Stimulated activated CD4-positive, alpha-beta T cell treated with anti-CD3 and anti-CD28 coated beads, Interleukin-1b, Interleukin-23, amount 100 ng/mL, for 1 hour (primary cell): ENCODE results near the gene HEMGN.
"Not testable (repeated sequence)": the region's sequence is repeated elsewhere in the genome, so short reads cannot be mapped to it uniquely, and the experiment has no call there.

ENCODE experiments used
- DNase-seq, 2 donors: peaks; one replicate each; pipeline ENCODE4 v3.0.0-alpha.2; 2020; ENCODE audit warnings: low read depth in 2 of 2

Gene HEMGN

DNA sequence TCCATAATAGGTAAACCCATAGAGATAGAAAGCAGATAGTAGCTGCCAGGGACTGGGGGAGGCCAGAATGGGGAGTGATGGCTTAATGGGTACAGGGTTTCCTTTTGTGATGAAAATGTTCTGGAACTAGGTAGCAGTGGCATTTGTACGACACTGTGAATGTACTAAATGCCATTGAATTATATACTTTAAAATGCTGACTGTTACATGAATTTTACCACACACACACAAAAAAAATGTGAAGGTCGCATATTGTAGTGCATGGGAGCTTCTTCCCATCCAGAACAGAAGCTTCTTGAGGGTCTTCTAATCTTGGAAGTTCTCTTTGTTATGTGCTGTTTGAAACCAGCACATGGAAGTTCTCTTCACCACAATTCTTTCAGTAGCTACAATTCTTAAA, 25.3 kb upstream of the HEMGN start:
- no peak for DNase-seq

DNA sequence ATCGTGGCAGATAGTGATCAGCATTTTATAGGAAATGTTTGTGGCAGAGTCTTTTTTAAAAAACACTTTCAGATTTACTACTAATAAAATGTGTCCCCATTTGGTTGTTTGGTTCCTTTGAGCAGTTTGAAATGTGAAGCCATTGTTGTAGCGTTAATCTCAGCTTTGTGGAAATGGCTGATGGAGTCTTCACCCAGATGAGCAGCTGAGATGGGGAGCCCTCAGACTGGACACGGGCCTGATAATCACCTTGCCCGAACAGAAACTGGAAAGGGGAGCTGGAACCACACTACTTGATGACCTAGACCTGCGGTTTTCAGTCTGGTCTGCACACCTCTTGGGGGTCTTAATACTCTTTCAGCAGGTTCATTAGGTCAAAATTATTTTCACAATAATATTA, 24.6 kb upstream of the HEMGN start:
- no peak for DNase-seq

DNA sequence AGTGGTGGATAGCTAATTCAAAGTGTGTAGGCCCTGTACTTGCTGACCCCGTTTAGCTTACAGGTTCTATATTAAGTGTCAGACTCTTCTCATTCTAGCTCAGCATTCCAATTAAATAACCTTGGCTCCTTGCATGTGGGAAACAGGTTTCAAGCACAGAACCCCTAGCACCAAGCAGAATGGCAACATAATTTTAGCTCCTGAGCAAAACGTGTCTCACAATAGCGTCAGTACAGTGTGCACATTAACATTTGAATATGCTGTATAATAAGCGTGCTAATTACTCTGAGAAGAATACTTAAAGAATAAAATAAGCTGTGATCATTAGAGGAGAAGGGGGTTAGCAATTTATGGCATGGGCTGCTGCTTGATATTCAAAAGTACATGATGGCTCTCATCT, 24.2 kb upstream of the HEMGN start:
- no peak for DNase-seq

DNA sequence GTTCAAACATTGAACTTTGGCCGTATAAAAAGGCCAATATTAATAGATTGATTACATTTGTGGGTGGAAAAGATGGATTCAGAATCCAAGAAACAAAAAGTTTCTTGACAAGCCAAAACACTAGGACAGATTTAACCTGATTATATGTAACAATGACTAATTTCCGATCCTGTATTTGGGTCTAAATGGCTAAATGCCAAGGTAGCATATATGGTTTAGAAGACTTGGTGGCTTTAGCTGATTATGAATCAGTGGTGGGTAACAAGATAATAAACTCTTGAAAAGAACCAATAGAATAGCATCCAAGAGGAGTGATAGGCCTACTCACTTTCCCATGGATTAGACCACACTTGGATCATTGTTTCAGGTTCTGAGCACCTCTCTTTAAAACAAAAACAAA, 23.4 kb upstream of the HEMGN start:
- no peak for DNase-seq

DNA sequence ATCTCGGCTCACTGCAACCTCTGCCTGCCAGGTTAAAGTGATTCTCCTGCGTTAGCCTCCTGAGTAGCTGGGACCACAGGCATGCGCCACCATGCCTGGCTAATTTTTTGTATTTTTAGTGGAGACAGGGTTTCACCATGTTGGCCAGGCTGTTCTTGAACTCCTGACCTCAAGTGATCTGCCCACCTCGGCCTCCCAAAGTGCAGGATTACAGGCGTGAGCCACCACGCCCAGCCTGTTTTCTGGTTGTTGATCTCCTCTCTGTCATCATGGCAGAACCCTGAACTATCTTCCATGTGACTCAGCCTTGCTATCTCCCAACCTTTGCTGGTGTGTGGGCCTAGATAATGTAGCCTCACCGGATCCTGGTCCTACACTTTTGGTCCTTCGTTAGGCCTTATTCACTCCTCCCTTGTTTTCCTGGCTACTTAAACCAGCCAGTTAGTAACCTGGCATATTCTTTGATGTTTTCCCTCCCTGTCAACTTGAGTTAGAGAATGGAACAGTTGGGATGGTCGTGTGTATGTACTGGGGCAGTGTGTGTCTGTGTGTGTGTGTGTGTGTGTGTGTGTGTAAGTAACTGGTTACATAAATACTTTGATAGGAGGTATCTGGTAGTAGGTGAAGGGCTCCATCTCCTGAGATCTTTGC, 22.8 kb upstream of the HEMGN start:
- not testable (repeated sequence) for DNase-seq

DNA sequence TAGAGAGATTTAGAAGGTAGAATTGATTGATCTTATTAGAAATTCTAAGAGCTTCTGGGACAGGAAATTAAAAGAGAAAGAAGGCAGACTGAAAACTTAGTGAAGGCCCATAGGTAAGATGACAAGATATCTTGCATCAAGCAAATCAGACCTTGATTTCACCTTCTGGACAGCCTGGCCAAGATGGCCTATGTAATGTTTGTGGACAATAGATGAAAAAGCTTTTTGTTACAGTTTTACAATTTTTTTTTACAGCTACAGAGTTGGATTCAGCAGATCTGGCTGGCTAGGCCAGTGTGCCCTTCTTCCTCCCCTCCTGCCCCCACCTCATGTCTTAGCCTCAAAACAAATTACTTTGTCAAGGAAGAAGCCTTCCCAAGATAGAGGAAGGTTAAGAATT, 21.6 kb upstream of the HEMGN start:
- no peak for DNase-seq

DNA sequence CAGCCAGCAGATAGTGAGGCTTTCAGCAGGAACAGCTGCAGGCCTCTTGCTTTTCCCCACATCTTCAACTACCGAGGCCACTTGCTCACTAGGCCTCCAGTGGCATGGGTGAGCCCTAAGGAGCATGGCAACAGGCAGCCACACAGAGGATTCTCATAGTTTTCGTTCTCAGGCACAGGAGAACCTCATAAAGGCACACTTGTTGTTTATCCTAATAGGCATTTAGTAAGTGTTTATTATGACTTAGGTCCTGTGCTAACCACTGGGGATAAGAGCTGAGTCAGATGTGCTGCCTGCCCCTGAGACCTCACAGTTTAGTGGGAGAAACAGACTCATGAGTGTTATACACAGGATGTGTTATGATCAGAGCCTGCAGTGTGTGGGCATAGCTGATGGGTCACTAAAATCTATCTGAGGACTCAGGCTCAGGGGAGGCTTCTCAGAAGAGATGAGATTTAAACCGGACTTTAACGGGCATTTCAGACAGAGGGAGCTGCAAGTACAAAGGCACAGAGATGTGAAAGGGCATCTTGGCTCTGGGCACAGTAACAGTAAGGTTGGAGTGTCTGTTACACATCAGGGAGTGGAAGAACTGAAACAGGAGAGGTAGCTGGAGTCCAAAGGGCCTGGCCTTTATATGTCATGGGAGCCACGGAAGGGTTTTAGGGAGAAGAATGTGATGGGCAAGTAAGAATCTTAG, 21.0 kb upstream of the HEMGN start:
- DNase-seq = no peak

DNA sequence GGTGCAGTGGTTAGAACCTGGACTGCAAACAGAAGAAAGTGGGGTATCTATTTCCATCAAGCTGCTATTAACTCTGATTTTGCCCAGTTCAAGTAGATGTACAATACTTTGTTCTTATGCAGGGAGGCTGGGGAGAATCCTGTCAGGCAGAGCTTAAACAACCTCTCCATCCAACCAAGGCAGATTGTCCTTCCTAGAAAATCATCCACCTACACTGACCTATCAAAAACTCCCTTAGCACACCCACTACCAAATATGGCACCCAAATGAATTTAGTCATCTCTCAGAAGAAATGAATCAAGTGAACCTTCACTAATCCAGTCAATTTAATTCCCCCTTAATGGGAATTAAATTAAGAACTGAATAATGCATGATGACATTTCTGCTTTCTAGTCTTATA, 18.4 kb upstream of the HEMGN start:
- DNase-seq = no peak

DNA sequence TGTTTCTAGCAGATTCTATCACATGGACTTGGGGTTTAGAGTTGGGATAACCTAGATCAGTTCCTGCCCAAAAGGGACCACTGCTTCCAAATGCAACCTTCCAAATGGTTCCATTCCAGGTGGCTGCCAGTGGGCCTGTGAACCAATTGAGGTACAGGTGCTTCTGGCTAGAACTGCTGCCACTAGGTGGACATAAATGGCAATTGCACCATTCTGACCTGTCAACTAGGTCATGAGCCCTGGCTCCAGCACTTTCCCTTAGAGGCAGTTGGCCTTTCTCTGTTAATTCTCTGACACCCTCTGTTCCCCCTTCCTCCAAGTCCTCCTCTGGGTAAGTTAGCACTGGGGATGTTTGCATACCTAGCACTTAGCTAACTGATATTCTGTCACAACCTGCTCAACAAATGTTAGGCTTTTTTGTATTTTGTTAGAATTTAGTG, 16.6 kb upstream of the HEMGN start:
- peak; percentile 12 to 23 for DNase-seq

DNA sequence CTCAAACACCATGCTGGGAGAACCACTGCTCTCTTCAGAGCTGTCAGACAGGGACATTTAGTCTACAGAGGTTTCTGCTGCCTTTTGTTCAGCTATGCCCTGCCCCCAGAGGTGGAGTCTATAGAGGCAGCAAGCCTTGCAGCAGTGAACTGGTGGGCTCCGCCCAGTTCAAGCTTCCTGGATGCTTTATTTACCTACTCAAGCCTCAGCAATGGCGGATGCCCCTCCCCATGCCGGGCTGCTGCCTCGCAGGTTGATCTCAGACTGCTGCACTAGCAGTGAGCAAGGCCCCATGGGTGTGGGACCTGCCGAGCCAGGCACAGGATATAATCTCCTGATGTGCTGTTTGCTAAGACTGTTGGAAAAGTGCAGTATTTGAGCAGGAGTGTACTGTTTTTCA, 12.9 kb upstream of the HEMGN start:
- not testable (repeated sequence) for DNase-seq

DNA sequence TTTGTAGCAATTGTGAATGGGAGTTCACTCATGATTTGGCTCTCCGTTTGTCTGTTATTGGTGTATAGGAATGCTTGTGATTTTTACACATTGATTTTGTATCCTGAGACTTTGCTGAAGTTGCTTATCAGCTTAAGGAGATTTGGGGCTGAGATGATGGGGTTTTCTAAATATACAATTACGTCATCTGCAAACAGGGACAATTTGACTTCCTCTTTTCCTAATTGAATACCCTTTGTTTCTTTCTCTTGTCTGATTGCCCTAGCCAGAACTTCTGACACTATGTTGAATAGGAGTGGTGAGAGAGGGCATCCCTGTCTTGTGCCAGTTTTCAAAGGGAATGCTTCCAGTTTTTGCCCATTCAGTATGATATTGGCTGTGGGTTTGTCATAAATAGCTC, 9.1 kb upstream of the HEMGN start:
- DNase-seq = not testable (repeated sequence)

DNA sequence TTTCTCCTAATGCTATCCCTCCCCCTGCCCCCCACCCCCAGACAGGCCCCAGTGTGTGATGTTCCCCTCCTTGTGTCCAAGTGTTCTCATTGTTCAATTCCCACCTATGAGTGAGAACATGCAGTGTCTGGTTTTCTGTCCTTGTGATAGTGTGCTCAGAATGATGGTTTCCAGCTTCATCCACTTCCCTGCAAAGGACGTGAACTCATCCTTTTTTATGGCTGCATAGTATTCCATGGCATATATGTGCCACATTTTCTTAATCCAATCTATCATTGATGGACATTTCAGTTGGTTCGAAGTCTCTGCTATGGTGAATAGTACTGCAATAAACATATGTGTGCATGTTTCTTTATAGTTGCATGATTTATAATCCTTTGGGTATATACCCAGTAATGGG, 7.5 kb upstream of the HEMGN start:
- DNase-seq = not testable (repeated sequence)

DNA sequence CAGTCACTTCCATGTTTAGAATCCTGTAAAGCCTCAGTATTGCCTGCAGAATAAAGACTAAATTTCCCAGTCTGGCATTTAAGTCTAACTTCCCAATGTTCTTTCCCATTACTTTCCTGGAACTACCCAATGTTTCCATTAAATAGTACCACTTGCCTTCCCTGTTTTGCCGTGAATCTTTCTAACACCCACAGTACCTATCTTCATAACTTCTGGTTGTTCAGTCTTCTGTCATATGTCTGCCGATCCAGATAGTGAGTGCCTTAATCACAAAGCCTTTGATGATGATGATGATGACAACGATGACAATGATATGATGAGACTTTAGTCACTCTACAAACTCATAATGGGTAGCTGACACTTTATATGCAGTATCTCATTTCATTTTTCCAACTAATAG, 6.6 kb upstream of the HEMGN start:
- no peak for DNase-seq

DNA sequence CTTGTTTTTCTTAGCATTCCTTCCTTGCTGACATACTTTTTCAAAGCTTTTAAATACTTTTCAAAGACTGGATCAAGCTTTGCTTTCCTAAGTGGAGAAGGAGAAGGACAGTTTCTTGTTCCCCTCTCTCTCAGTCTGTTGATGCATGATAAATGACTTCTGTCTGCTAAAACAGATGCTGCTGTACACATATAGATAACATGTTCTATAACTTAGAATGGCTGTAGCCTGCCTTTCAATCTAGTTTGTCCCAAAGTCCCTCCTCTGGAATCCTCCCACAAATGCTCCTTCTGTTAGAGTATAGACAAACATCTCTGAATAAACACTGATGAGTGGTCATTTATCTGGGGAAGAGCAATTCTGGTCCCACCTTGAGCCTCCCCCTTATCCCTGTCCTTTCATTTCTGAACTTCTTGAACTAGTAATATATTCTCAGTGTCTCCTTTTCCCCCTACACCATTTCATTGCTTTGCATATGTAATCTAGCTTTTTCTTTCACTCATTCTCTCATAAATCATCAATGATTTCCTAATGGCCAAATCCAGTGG, 5.4 kb upstream of the HEMGN start:
- no peak for DNase-seq

DNA sequence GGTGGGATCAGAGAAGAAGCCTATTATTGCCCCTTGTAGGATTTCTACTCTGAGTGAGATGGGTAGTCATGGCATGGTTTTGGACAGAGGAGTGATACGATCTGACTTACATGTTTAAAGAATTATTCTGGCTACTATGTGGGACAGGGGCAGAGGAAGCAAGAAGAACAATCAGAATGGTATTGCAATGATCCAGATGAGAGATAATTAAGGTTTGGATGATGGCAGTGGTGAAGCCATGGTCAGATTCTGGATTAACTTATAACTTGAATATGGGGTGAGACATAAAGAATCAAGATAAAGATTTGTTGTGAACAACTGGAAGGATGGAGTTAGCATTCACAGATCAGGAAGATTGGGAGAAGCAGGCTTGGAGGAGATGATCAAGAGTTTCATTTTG, 3.4 kb upstream of the HEMGN start:
- DNase-seq = no peak

DNA sequence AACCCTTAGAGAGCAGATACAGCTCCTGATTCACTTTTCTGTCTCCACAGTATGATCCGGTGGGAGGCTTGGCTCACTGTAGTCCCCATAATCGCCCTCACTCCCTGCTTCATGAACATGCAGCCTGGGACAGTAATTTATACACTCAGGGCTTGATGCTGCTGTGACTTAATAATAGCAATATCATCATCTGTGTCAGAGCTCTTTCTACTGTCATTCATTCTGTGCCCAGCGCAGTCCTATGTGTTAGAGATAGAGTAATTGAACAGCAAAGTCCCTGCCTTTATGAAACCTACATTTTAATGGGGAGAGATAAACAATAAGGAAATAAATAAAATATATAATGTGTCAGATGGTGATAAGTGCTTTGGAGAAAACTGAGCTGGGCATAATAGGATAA, 2.8 kb upstream of the HEMGN start:
- DNase-seq = no peak

DNA sequence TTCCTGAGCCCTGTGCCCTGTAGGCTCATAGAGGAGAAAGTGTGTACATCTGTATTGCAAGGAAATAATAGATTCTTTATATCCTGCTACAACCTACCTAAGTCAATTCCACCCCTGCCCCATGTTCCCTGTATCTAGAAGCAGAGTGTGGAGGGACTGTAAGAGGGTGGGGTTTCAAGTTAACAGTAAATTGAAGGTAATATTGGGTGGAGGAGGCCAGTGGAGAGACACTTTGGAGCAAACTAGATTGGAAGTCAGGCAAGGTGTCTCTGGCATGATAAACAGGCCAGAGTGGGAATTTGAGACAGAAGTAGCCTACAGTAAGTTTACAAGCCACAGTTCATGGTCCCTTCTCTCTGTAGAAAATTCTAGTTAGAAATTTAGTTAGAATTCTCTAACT, 2.3 kb upstream of the HEMGN start:
- DNase-seq = no peak

DNA sequence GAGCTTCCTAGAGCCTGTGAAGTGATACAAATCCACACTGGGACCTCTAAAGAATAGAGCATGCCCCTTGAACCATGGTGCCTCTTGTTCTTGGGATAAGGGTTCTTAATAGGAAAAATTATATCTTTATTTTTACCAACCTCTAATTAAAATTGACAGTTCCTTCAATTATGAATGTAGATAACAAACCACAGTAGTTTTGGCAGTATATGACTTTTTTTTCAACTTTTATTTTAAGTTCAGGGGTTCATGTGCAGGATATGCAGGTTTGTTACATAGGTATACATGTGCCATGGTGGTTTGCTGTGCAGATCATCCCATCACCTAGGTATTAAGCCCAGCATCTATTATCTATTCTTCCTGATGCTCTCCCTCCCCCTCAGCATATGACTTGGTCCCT, 974 bp downstream of the HEMGN start:
- DNase-seq = no peak

DNA sequence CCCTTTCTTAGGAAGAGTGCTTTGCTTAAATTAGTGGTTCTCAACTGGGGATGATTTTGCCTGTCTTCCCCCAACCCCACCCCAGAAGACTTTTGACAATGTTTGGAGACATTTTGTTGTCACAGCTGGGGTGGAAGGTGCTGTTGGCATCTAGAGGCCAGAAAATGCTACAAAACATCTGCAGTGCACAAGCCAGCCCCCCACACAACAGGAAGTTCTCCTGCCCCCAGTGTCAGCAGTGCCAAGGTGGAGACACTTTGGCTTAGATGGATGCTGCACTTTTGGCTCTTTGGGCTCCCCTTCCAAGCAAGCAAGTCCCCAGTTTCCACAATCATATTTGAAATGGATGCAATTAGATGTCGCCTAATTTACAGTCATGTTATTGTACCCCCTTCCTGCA, 2.7 kb downstream of the HEMGN start:
- no peak for DNase-seq

DNA sequence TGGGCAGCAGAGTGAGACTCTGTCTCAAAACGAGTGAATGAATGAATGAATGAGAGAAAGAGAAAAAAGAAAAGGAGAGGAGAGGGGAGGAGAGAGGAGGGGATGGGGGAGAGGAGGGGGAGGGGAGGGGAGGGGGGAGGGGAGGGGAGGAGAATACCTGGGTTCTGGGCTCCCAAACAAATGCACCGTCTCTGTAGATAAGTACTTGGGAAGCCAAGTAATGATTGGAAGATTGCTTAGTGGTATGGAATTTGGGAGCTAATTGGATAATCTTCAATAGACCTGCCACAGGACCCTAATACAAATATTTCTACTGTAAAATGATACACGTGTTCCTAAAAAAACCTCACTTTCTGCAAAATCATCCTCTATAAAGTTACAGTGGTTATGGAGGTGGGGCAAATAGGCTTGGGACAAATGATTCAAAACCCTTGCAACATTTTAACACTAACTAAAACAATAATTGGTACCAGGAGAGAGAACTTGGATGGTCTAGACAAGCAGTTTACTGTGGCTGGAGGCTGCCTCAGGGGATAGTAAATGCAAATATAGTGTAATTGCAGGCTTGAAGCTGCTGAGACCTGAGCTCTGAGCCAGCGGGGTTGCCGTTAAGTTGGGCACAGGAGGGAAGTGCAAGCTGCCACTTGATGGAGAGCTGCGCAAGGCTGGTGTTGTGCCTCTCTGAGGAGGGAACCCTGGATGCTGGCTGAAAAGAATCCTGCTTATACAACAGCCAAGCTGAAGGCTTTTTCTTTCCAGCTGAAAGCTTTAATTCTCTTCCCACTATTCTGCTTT, 3.5 kb downstream of the HEMGN start:
- no peak for DNase-seq

DNA sequence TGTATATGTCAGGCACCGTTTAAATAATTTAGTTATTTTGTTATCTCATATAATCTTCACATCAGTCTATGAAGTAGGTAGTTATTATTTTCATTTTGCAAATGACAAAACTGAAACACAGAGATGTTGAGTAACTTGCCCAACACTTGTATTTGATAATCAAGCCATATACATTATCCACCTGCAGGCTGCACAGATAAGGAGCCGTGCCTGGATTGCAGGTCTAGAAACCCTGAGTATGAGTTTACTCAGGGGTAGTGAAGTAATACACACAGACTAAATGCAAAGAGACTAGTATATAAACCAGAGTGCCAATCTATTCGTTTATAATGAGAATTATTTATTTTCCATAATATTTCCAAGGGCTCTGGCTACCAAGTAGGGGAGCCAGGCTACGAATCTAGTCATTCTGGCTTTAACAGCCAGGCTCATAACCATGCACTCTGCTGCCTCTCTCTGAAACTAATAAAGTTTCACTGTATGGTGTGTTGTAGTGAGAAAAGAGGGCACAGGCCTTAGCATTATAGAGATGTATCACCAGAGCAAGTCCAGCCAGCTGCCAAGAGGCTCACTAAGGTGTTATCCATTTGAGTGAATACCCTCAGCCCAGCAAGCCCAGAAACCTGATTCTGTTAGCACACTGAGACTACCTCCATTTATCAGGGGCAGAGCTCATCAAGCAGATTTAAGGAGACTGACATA, 4.5 kb downstream of the HEMGN start:
- no peak for DNase-seq

DNA sequence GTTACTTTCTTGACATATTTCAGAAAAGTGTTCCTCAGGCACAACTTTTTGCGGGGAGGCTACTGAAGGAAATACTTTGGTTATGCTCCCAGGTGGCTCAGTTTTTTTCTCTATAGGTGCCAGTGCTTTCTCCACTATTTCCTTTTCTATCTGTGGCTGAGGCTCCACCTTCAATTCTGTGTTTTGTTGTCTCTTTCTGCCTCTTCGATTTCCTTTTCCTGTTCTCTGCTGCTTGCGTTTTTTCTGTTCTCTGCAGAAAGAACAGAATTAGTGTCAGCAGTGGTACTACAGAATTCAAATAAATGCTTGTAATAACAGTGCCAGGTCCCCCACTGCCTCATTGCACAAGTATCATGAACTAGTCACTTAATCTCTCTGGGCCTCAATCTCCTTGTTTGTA, 7.0 kb downstream of the HEMGN start:
- DNase-seq = no peak
